Neuronal stem cell (in vitro differentiated cells): ENCODE measurements around the gene CD151.

Experiments
- DNase-seq: peaks from one replicate; pipeline ENCODE4 v3.0.0-alpha.2; 2013; ENCODE audit warnings: low spot score
- H2AFZ ChIP-seq: one replicate; pipeline ENCODE4 v1.6.1; 2013; ENCODE audit warnings: mild to moderate bottlenecking, low read length, inconsistent platforms
- H2AK5ac ChIP-seq: 2 replicates; pipeline ENCODE4 v1.6.1; 2013; ENCODE audit warnings: low read depth, mild to moderate bottlenecking, inconsistent platforms, low read length, moderate library complexity, mixed read lengths
- H2BK120ac ChIP-seq: 2 replicates; pipeline ENCODE4 v1.6.1; 2013; ENCODE audit warnings: low read depth, mild to moderate bottlenecking, inconsistent platforms, low read length, moderate library complexity, mixed read lengths
- H2BK12ac ChIP-seq: one replicate; pipeline ENCODE4 v1.6.1; 2013; ENCODE audit warnings: low read length, inconsistent platforms
- H2BK15ac ChIP-seq: 2 replicates; pipeline ENCODE4 v1.6.1; 2013; ENCODE audit warnings: mild to moderate bottlenecking, low read length, inconsistent platforms, mixed read lengths
- H2BK5ac ChIP-seq: one replicate; pipeline ENCODE4 v1.6.1; 2013; ENCODE audit warnings: inconsistent platforms, mild to moderate bottlenecking, low read length, moderate library complexity
- H3K14ac ChIP-seq: one replicate; pipeline ENCODE4 v1.6.1; 2013; ENCODE audit warnings: low read length, inconsistent platforms
- H3K18ac ChIP-seq: 2 replicates; pipeline ENCODE4 v1.6.1; 2013; ENCODE audit warnings: low read length, inconsistent platforms
- H3K23ac ChIP-seq: 2 replicates; pipeline ENCODE4 v1.6.1; 2013; ENCODE audit warnings: low read depth, mild to moderate bottlenecking, mixed read lengths, low read length, inconsistent platforms; ENCODE audit not compliant: poor library complexity
- H3K27ac ChIP-seq: replicated peaks from 3 replicates; pipeline ENCODE4 v1.5.1; 2013; ENCODE audit warnings: low read length, inconsistent platforms
- H3K27me3 ChIP-seq, 3 experiments: 2 replicates each; pipeline ENCODE4 v1.6.1; 2013; ENCODE audit warnings: low read length in 3 of 3, mild to moderate bottlenecking in 2 of 3, inconsistent platforms in 1 of 3, low read depth in 1 of 3, mixed read lengths in 1 of 3, moderate library complexity in 1 of 3; ENCODE audit not compliant: control insufficient read depth in 3 of 3, insufficient read depth in 3 of 3
- H3K36me3 ChIP-seq, 2 donors: replicated peaks in 1 of 2; 2 replicates each; pipeline ENCODE4 v1.6.1; 2013; ENCODE audit warnings: low read length in 2 of 2; ENCODE audit not compliant: control insufficient read depth in 2 of 2, insufficient read depth in 2 of 2
- H3K4ac ChIP-seq: 2 replicates; pipeline ENCODE4 v1.6.1; 2013; ENCODE audit warnings: inconsistent platforms, mild to moderate bottlenecking, low read length, moderate library complexity
- H3K4me1 ChIP-seq, 2 donors: 1 replicate in 1 of 2; 2 replicates in 1 of 2; pipeline ENCODE4 v1.6.1; 2013; ENCODE audit warnings: low read length in 2 of 2, low read depth in 1 of 2; ENCODE audit not compliant: control insufficient read depth in 2 of 2, insufficient read depth in 1 of 2
- H3K4me2 ChIP-seq: one replicate; pipeline ENCODE4 v1.6.1; 2013; ENCODE audit warnings: mild to moderate bottlenecking, low read length, inconsistent platforms; ENCODE audit not compliant: insufficient read depth, poor library complexity, severe bottlenecking
- H3K4me3 ChIP-seq, 2 donors: 2 replicates each; pipeline ENCODE4 v1.5.1; 2013; ENCODE audit warnings: low read length in 2 of 2, mild to moderate bottlenecking in 2 of 2, inconsistent platforms in 1 of 2, moderate library complexity in 1 of 2
- H3K79me1 ChIP-seq: one replicate; pipeline ENCODE4 v1.6.1; 2013; ENCODE audit warnings: low read depth, mild to moderate bottlenecking, inconsistent platforms, low read length, moderate library complexity
- H3K9ac ChIP-seq: one replicate; pipeline ENCODE4 v1.6.1; 2013; ENCODE audit warnings: mild to moderate bottlenecking, low read depth, low read length, inconsistent platforms; ENCODE audit not compliant: poor library complexity
- H3K9me3 ChIP-seq, 2 donors: replicated peaks in 1 of 2; 2 replicates each; pipeline versions ENCODE3 to v1.6.1; 2013; ENCODE audit warnings: low read length in 2 of 2, mild to moderate bottlenecking in 2 of 2, inconsistent platforms in 1 of 2, low read depth in 1 of 2, mixed read lengths in 1 of 2, moderate library complexity in 1 of 2; ENCODE audit not compliant: control insufficient read depth in 2 of 2, insufficient read depth in 1 of 2
- H4K8ac ChIP-seq: one replicate; pipeline ENCODE4 v1.6.1; 2013; ENCODE audit warnings: low read depth, mild to moderate bottlenecking, inconsistent platforms, low read length, moderate library complexity
- H4K91ac ChIP-seq: one replicate; pipeline ENCODE4 v1.6.1; 2013; ENCODE audit warnings: low read length, low read depth, mild to moderate bottlenecking, inconsistent platforms; ENCODE audit not compliant: poor library complexity
- WGBS, 2 donors: extraction: QIAGEN DNeasy Blood & Tissue Kit; methylation state at CpG; one replicate each; pipeline ENCODE4 v1.1.7; 2013; ENCODE audit warnings: missing lambda C conversion rate in 2 of 2, mixed read lengths in 1 of 2; ENCODE audit not compliant: insufficient read length in 2 of 2, insufficient replicate concordance in 1 of 2; ENCODE audit errors: extremely low coverage in 2 of 2; 5-methylcytosine and 5-hydroxymethylcytosine counted together

Gene CD151

DNA sequence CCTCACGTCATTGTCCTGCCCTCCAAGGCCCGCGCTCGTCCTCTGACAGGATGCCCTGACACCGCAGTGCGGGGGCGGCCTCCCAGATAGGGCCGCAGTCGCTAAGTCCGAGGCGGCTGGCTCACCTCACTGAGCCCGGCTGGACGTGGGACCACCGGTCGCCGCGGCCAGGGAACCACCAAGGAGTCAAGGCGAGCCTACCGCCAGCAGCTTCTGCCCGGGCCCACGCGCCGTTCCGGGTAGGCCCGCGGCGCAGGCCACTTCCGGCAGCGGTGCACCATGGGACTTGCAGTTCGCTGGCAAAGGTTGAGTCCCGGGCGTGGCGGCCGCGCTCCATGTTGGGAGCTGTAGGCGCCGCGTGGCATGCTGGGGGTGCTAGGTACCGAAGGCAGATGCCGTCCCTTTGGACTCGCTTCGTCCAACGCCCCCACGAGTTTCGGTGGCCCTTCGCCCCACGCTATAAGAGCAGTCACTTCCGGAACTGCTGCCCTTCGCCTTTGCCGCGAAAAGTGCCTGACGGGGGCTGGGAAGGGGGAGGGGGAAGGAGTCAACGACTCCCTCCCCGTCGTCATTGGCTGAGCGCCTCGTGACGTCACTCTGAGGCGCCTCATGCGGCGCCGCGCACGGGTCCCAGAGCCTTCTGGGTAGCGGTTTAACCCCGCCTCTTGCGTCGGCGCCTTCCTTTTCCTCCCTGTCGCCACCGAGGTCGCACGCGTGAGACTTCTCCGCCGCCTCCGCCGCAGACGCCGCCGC is 23.3 kb upstream of the CD151 start, which contains the start of gene RPLP2:
Gene RPLP2, plus strand, starts transcription at position 681 of the 753 bp plus-strand sequence. CDS start 268 bp downstream, outside the sequence.
- Histone ChIP-seq H2BK120ac (peak within 1 kb of the TSS; percentile 69), H4K8ac (no peak within 1 kb of the TSS), H3K4me1 (peaks cover 13 to 25% of the 10 kb centered on the region in 2 donors), H3K9me3 (no peaks in the 10 kb centered on the region), H2BK12ac (peak within 1 kb of the TSS; percentile 66), H4K91ac (peak within 1 kb of the TSS; percentile 74), H3K9ac (peak within 1 kb of the TSS; percentile 99), H2BK5ac (peak within 1 kb of the TSS; percentile 89), H3K23ac (peak within 1 kb of the TSS; percentile 100), H2AFZ (peak within 1 kb of the TSS; percentile 99), H3K4ac (no peak within 1 kb of the TSS), H3K4me2 (peak within 1 kb of the TSS; percentile 96), H2AK5ac (peak within 1 kb of the TSS; percentile 95), H3K79me1 (peaks cover 19% of the 10 kb centered on the region), H3K4me3 (peak within 1 kb of the TSS; percentile 82 to 89), H3K14ac (peak within 1 kb of the TSS; percentile 90), H3K27ac (peak within 1 kb of the TSS; percentile 90), H3K27me3 (no peaks in the 10 kb centered on the region), H3K18ac (peak within 1 kb of the TSS; percentile 99), H3K36me3 (peaks cover 29 to 33% of the 10 kb centered on the region in 2 donors), H2BK15ac (peak within 1 kb of the TSS; percentile 19)
- no CpG with 5 or more reads among the region's 81 CpGs for WGBS, 2 donors
- DNase-seq: peak; percentile 97

DNA sequence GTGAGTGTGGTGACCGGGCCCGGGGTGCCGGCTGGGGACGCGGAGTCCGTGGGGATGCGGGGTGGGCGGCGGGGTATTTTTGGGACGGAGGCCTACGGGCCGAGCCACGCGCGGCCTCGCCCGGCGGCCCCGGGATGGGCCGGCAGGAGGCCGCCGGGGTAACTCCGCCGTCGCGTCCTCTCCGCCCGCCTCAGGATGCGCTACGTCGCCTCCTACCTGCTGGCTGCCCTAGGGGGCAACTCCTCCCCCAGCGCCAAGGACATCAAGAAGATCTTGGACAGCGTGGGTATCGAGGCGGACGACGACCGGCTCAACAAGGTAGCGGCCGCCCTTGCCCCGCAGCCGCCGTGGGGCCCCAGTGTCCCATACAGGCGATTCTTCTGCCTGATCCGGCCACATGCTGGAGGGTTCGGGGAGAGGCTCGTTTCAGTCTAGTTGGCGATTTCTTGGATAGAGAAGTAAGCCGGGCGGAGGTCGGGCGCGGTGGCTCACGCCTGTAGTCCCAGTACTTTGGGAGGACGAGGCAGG is 22.6 kb upstream of the CD151 start:
- no CpG with 5 or more reads among the region's 55 CpGs for WGBS, 2 donors
- peak overlapping the region; percentile 100 for H3K23ac ChIP-seq

DNA sequence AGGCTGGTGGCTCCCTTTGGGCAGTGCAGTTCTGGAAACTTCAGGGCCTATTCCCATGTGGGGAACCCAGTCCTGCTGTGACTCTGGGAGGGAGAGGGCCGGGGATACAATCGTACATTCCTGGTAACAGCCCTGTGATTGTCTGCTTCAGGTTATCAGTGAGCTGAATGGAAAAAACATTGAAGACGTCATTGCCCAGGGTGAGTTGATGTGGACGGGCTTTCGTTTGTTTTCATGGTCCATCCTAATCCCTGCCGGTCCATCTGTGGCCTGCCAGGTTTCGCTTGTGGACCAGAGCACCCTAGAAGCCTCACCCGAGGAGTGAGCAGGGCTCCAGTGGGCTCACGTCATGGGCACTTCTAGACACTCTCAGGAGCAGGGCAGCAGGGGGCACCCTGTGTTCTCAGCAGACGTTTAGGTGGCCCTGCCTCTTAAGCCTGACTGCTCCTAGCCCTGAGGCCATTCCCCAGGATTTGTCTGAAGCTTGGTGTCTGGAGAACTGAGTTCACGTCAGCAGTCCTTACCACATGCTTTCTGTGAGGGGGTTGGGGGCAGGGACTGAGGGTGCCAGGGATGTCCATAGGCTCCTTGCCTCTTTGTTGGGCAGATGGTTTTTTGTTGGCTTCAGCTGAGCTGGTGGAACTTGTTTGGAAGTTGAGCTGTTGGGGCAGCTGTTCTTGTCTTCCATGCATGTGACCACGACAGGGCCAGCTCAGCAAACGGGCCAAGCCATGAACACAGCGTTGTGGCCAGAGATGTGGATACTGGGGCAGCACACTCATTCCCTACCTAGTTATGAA is 21.1 kb upstream of the CD151 start:
- DNase-seq: no peak
- Histone ChIP-seq H2AFZ (no peak overlapping the region), H4K8ac (no peak overlapping the region), H3K4me3 (peak overlapping the region in 1 of 2 donors; percentile 82), H3K4me2 (no peak overlapping the region), H4K91ac (no peak overlapping the region), H3K36me3 (peaks cover 29 to 39% of the 10 kb centered on the region in 2 donors), H3K27me3 (no peaks in the 10 kb centered on the region), H2BK12ac (no peak overlapping the region), H3K23ac (no peak overlapping the region), H3K14ac (no peak overlapping the region), H3K4me1 (peaks cover 8 to 18% of the 10 kb centered on the region in 2 donors), H3K18ac (no peak overlapping the region), H3K27ac (no peak overlapping the region), H2BK5ac (no peak overlapping the region), H3K9ac (no peak overlapping the region), H3K9me3 (peaks cover 0 to 2% of the 10 kb centered on the region in 2 donors), H3K4ac (no peak overlapping the region), H2BK120ac (no peak overlapping the region), H2BK15ac (no peak overlapping the region), H3K79me1 (peaks cover 19% of the 10 kb centered on the region), H2AK5ac (no peak overlapping the region)
- WGBS, 2 donors: no CpG with 5 or more reads among the region's 14 CpGs

More for the DNA sequence above, 22.6 kb upstream of the CD151 start:
- H2BK12ac ChIP-seq: no peak overlapping the region
- no peak overlapping the region for H2BK5ac ChIP-seq
- H3K4me2 ChIP-seq: peak overlapping the region; percentile 92
- peak overlapping the region; percentile 99 for H2AFZ ChIP-seq
- peak overlapping the region; percentile 70 for H3K18ac ChIP-seq
- peak overlapping the region; percentile 82 to 89 for H3K4me3 ChIP-seq
- no peaks in the 10 kb centered on the region for H3K9me3 ChIP-seq
- H3K14ac ChIP-seq: peak overlapping the region; percentile 90
- peaks cover 19% of the 10 kb centered on the region for H3K79me1 ChIP-seq
- no peak for DNase-seq
- no peak overlapping the region for H2BK120ac ChIP-seq
- H4K91ac ChIP-seq: no peak overlapping the region
- no peaks in the 10 kb centered on the region for H3K27me3 ChIP-seq
- peaks cover 10 to 22% of the 10 kb centered on the region in 2 donors for H3K4me1 ChIP-seq
- no peak overlapping the region for H3K4ac ChIP-seq
- H3K36me3 ChIP-seq: peaks cover 29 to 36% of the 10 kb centered on the region in 2 donors
- H3K27ac ChIP-seq: no peak overlapping the region
- H2AK5ac ChIP-seq: peak overlapping the region; percentile 95
- peak overlapping the region; percentile 99 for H3K9ac ChIP-seq
- H4K8ac ChIP-seq: no peak overlapping the region
- no peak overlapping the region for H2BK15ac ChIP-seq
